ENCODE data around the gene S100A5.

GRCh38 chr1:153535242-153536011 is 5.3 kb downstream of the S100A5 start, which contains the start of gene S100A6:
- TF ChIP-seq CTCF (IDR thresholded peaks at IDR 0.05 in 2 of 3, conservative IDR thresholded peaks at IDR 0.05 in 1 of 3; ENCODE audit: insufficient read depth in 2 of 3, low read depth in 1 of 3, low read length in 3 of 3) (no peak), ZNF184 (CRISPR knock-in tag; IDR thresholded peaks at IDR 0.05) (no peak)

Data from K562 (cell line).